SK-N-MC (cell line): ENCODE measurements around the gene OSER1.

ENCODE experiments used
- DNase-seq: peaks from one replicate; pipeline ENCODE4 v3.0.0-alpha.2; 2011; ENCODE audit warnings: low read depth, low spot score
- H3K27ac ChIP-seq: fragments of 200-600 bp; sonication (generic); 2 replicates; pipeline ENCODE4 v1.5.1; 2016; ENCODE audit warnings: mixed run types
- H3K36me3 ChIP-seq: fragments of 200-600 bp; sonication (generic); 2 replicates; pipeline ENCODE4 v1.6.1; 2017; ENCODE audit warnings: antibody characterized with exemption, low read length, mixed read lengths; ENCODE audit not compliant: insufficient read depth
- H3K4me3 ChIP-seq: fragments of 200-600 bp; sonication (generic); 2 replicates; pipeline ENCODE4 v1.5.1; 2016
- H3K9ac ChIP-seq: fragments of 200-600 bp; sonication (generic); 2 replicates; pipeline ENCODE4 v1.8.0; 2017; ENCODE audit warnings: mixed run types, mixed read lengths; ENCODE audit not compliant: insufficient read length
- H3K9me3 ChIP-seq: fragments of 200-600 bp; sonication (generic); 2 replicates; pipeline ENCODE4 v1.6.1; 2017; ENCODE audit warnings: low read depth, mild to moderate bottlenecking, antibody characterized with exemption, low read length, moderate library complexity, mixed read lengths
- EZH2 ChIP-seq: fragments of 200-600 bp; sonication (generic); IDR thresholded peaks from one replicate; pipeline ENCODE4 v1.6.1; 2017; ENCODE audit warnings: antibody characterized with exemption
- FOXP2 ChIP-seq: optimal IDR thresholded peaks from 2 replicates; pipeline ENCODE3; 2011; ENCODE audit warnings: mild to moderate bottlenecking, moderate library complexity; ENCODE audit not compliant: insufficient read depth; ENCODE audit errors: extremely low read length, control extremely low read depth
- POLR2AphosphoS5 ChIP-seq: IDR thresholded peaks from 2 replicates; pipeline ENCODE4 v1.6.1; 2012; ENCODE audit warnings: mild to moderate bottlenecking, low read depth, low read length, borderline replicate concordance

OSER1 gene

GRCh38 chr20:44231713-44232468, 21.3 kb upstream of the OSER1 start:
- no peak overlapping the region for H3K27ac ChIP-seq
- DNase-seq, result no peak
- no peak for TF ChIP-seq EZH2
- TF ChIP-seq POLR2AphosphoS5, result no peak
- no peak for TF ChIP-seq FOXP2

DNA sequence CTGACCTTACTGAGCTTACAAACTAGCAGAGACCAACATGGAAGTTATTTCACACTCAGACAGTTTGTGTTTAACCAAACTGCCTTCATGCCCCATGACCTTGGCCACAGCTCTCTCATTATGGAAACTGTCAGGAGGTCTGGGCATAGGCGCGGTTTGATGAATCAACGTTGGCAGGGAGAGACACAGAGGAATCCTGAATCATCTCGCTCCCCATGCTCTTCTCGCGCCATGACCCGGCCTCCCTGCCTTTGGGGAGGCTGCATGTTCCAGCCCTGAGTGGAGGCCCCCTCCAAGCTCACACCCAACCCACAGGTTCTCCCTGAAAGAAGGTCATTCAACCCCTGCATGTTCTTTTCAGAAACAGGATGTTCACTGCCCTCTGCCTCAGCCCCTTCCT, 20.6 kb upstream of the OSER1 start:
- H3K9me3 ChIP-seq, result no peaks in the 10 kb centered on the region
- no peak overlapping the region for H3K4me3 ChIP-seq
- TF ChIP-seq FOXP2 (no peak), EZH2 (no peak), POLR2AphosphoS5 (no peak)
- DNase-seq, result no peak
- no peak overlapping the region for H3K27ac ChIP-seq
- H3K36me3 ChIP-seq, result no peaks in the 10 kb centered on the region
- H3K9ac ChIP-seq, result no peak overlapping the region

More at GRCh38 chr20:44231713-44232468, 21.3 kb upstream of the OSER1 start:
- Histone ChIP-seq H3K4me3 (no peak overlapping the region), H3K9ac (no peak overlapping the region), H3K36me3 (no peaks in the 10 kb centered on the region), H3K9me3 (no peaks in the 10 kb centered on the region)

- Histone ChIP-seq H3K9me3 (no peaks in the 10 kb centered on the region), H3K9ac (no peak overlapping the region), H3K4me3 (no peak overlapping the region), H3K36me3 (no peaks in the 10 kb centered on the region), H3K27ac (no peak overlapping the region)
- TF ChIP-seq EZH2, result no peak
- TF ChIP-seq FOXP2, result no peak
- no peak for TF ChIP-seq POLR2AphosphoS5
- DNase-seq, result no peak
Measured at GRCh38 chr20:44228465-44229258, 18.1 kb upstream of the OSER1 start.

GRCh38 chr20:44224637-44225036, 14.1 kb upstream of the OSER1 start:
- H3K4me3 ChIP-seq, result no peak overlapping the region
- H3K9me3 ChIP-seq, result no peaks in the 10 kb centered on the region
- no peak overlapping the region for H3K27ac ChIP-seq
- H3K9ac ChIP-seq, result no peak overlapping the region
- no peak for TF ChIP-seq POLR2AphosphoS5
- TF ChIP-seq FOXP2, result no peak
- TF ChIP-seq EZH2, result no peak
- no peaks in the 10 kb centered on the region for H3K36me3 ChIP-seq
- DNase-seq, result no peak

DNA sequence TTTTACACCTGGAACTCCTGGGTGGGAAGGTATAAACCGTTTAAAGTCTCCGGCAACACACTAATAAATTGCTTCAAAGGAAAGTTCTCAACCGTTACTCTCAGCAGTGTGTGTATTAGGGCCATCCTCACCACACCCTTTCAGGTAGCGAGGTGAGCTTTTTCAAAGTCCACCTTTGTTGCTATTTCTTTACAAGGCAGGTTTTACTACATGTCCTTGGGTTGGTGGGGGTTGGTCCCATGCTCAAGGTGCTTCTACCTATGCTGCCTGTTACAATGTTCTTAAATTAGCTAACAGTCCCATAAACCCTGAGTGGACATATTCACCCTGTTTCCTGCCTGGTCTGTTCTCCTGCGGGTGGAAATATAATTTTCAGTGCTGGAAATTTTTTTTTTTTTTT, 13.2 kb upstream of the OSER1 start:
- Histone ChIP-seq H3K4me3 (no peak overlapping the region), H3K36me3 (no peaks in the 10 kb centered on the region), H3K9me3 (no peaks in the 10 kb centered on the region), H3K9ac (no peak overlapping the region), H3K27ac (no peak overlapping the region)
- TF ChIP-seq POLR2AphosphoS5 (no peak), EZH2 (no peak), FOXP2 (no peak)
- DNase-seq, result no peak

GRCh38 chr20:44222633-44223368, 12.2 kb upstream of the OSER1 start:
- Histone ChIP-seq H3K36me3 (no peaks in the 10 kb centered on the region), H3K9ac (no peak overlapping the region), H3K9me3 (no peaks in the 10 kb centered on the region), H3K4me3 (no peak overlapping the region), H3K27ac (no peak overlapping the region)
- no peak for DNase-seq
- TF ChIP-seq POLR2AphosphoS5 (no peak), EZH2 (no peak), FOXP2 (no peak)

DNA sequence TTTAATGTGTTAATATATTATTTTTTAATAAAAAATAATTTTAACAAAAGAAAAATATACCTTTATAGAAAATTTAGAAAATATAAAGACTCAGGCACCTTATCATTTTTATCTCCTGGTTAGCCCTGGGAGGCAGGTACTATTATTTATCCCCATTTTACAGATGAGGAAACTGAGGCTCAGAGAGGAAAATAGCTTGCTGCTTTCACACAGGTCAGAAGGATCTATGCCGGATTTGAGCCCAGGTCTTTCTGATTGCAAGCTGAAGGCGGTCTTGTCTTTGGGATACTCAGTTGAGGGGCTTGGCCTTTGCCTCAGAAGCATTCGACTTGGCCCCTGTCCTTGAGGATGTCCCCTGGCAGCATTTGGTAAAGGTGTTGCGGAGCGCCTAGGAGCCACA, 11.5 kb upstream of the OSER1 start:
- no peaks in the 10 kb centered on the region for H3K36me3 ChIP-seq
- no peaks in the 10 kb centered on the region for H3K9me3 ChIP-seq
- no peak for DNase-seq
- H3K9ac ChIP-seq, result no peak overlapping the region
- no peak overlapping the region for H3K4me3 ChIP-seq
- no peak for TF ChIP-seq POLR2AphosphoS5
- TF ChIP-seq EZH2, result no peak
- TF ChIP-seq FOXP2, result no peak
- H3K27ac ChIP-seq, result no peak overlapping the region

DNA sequence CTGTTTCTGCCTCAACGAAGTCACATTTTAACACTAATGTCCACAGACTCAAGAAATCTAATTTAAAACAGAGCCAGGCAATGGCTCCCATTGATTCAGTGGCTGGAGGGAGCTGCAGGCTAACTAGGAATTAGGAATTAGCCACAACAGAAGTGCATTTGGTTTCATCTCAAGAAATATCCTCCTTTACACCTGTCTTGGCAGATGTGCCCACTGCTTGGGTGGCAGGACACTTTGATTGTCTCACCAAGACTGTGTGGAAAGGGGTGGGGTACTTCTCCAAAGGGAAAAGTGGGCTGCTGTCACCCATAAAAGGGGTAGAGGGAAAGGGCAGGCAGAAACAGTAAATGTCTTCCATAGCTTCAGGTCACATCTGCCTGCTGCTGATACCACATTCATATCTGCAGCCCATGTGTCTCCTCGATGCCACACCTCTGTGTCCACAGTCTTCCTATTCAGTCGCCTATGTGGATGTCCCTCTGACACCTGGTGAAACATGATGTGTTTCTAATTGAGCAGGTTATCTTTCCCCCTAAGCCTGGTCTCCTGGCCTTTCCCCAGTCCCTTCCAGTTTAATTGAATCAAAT, 10.9 kb upstream of the OSER1 start:
- TF ChIP-seq POLR2AphosphoS5 (no peak), EZH2 (no peak), FOXP2 (no peak)
- H3K27ac ChIP-seq, result no peak overlapping the region
- H3K36me3 ChIP-seq, result no peaks in the 10 kb centered on the region
- no peak overlapping the region for H3K9ac ChIP-seq
- no peaks in the 10 kb centered on the region for H3K9me3 ChIP-seq
- no peak for DNase-seq
- H3K4me3 ChIP-seq, result no peak overlapping the region
